OCI-LY1 (cell line): ENCODE results near the gene EPYC.

ENCODE experiments used
- H2AFZ ChIP-seq: fragments of 200-600 bp; sonication (generic), shearing (Covaris generic); 2 replicates; pipeline ENCODE4 v1.6.0; 2014; ENCODE audit warnings: antibody characterized with exemption, mild to moderate bottlenecking, low read length
- H3F3A ChIP-seq: fragments of 200-600 bp; sonication (generic), shearing (Covaris generic); 2 replicates; pipeline ENCODE4 v1.6.0; 2014; ENCODE audit warnings: mild to moderate bottlenecking, antibody characterized with exemption, low read length, moderate library complexity; ENCODE audit not compliant: insufficient read depth
- H3K27ac ChIP-seq: fragments of 200-600 bp; sonication (generic); 2 replicates; pipeline ENCODE4 v1.5.1; 2014; ENCODE audit warnings: low read length, mixed run types, mild to moderate bottlenecking, low read depth; ENCODE audit not compliant: poor library complexity, severe bottlenecking
- H3K27me3 ChIP-seq: fragments of 200-600 bp; sonication (generic); 2 replicates; pipeline ENCODE4 v1.6.0; 2014; ENCODE audit warnings: antibody characterized with exemption, mild to moderate bottlenecking, low read length, moderate library complexity; ENCODE audit not compliant: insufficient read depth
- H3K36me3 ChIP-seq: fragments of 200-600 bp; sonication (generic); 2 replicates; pipeline ENCODE4 v1.6.1; 2014; ENCODE audit warnings: mild to moderate bottlenecking, antibody characterized with exemption, low read length, moderate library complexity, mixed read lengths; ENCODE audit not compliant: insufficient read depth
- H3K4me1 ChIP-seq: fragments of 200-600 bp; sonication (generic); 2 replicates; pipeline ENCODE4 v1.5.1; 2014; ENCODE audit warnings: mild to moderate bottlenecking, low read length, moderate library complexity; ENCODE audit not compliant: insufficient read depth, severe bottlenecking
- H3K4me2 ChIP-seq: fragments of 200-600 bp; sonication (generic), shearing (Covaris generic); 2 replicates; pipeline ENCODE4 v1.6.1; 2014; ENCODE audit warnings: low read length
- H3K4me3 ChIP-seq: fragments of 200-600 bp; sonication (generic); 2 replicates; pipeline ENCODE4 v1.5.1; 2014; ENCODE audit warnings: low read length, low read depth, mild to moderate bottlenecking, mixed read lengths; ENCODE audit not compliant: poor library complexity, severe bottlenecking
- H3K79me2 ChIP-seq: fragments of 200-600 bp; shearing (Covaris generic); 2 replicates; pipeline ENCODE4 v1.6.1; 2016; ENCODE audit warnings: mixed run types, low read length, mixed read lengths; ENCODE audit not compliant: insufficient read depth
- H3K9ac ChIP-seq: fragments of 200-600 bp; sonication (generic), shearing (Covaris generic); 2 replicates; pipeline ENCODE4 v1.6.1; 2014; ENCODE audit warnings: mild to moderate bottlenecking, low read length, mixed read lengths
- H3K9me2 ChIP-seq: fragments of 200-600 bp; sonication (generic), shearing (Covaris generic); 2 replicates; pipeline ENCODE4 v1.6.1; 2014; ENCODE audit warnings: low read depth, mild to moderate bottlenecking, low read length, mixed read lengths
- H3K9me3 ChIP-seq: fragments of 200-600 bp; shearing (Covaris generic); 2 replicates; pipeline ENCODE4 v1.6.1; 2014; ENCODE audit warnings: low read length, mixed read lengths
- H4K20me1 ChIP-seq: fragments of 200-600 bp; sonication (generic), shearing (Covaris generic); 2 replicates; pipeline ENCODE4 v1.6.0; 2016; ENCODE audit warnings: mild to moderate bottlenecking, low read length; ENCODE audit not compliant: insufficient read depth
- CTCF ChIP-seq: fragments of 200-600 bp; sonication (generic), shearing (Covaris generic); IDR thresholded peaks from 2 replicates; pipeline ENCODE4 v1.5.1; 2017; ENCODE audit warnings: mild to moderate bottlenecking, antibody characterized with exemption, low read length, moderate library complexity, mixed read lengths
- EZH2 ChIP-seq: fragments of 200-600 bp; sonication (generic), shearing (Covaris generic); IDR thresholded peaks from 2 replicates; pipeline ENCODE4 v1.8.0; 2017; ENCODE audit warnings: borderline replicate concordance, mixed run types, mild to moderate bottlenecking, antibody characterized with exemption, low read length, moderate library complexity, mixed read lengths

The EPYC gene

DNA sequence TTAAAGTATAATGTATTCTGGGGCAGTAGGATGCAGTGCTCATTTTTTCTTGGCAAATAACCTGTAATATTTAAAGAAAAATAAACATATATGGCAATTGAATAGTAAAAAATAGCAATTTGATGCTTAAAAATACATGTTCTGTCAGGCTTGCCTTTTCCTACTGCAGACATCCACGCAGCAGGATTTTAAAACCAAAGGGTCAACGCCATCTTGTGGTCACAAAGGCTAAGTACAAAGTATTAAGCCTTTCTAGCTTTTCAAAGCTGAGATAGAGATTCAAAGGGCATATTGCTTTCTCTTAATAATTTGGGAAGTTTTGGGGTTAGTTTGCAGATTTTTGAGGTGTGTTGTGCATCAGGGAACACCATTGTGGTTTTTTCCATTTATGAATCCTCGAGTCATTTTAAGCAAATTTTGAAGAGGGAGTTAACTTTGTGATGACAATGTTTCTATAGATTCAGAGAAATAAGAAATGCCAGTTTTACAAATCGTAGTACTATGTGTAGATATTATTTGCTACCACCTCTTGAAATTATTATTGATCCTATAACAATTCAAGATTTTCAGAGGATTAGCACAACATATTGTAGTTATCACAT lies 45.1 kb downstream of the EPYC start:
- Histone ChIP-seq H3K79me2 (no peaks in the 10 kb centered on the region), H3K4me3 (no peak overlapping the region), H3K27ac (no peak overlapping the region), H3K9me2 (no peaks in the 10 kb centered on the region), H2AFZ (no peak overlapping the region), H3K27me3 (no peaks in the 10 kb centered on the region), H3K4me2 (no peak overlapping the region), H3K9ac (no peak overlapping the region), H3F3A (no peaks in the 10 kb centered on the region), H3K9me3 (no peaks in the 10 kb centered on the region), H3K36me3 (no peaks in the 10 kb centered on the region), H3K4me1 (no peaks in the 10 kb centered on the region), H4K20me1 (no peaks in the 10 kb centered on the region)
- no peak for TF ChIP-seq EZH2
- peak; percentile 61 for TF ChIP-seq CTCF

DNA sequence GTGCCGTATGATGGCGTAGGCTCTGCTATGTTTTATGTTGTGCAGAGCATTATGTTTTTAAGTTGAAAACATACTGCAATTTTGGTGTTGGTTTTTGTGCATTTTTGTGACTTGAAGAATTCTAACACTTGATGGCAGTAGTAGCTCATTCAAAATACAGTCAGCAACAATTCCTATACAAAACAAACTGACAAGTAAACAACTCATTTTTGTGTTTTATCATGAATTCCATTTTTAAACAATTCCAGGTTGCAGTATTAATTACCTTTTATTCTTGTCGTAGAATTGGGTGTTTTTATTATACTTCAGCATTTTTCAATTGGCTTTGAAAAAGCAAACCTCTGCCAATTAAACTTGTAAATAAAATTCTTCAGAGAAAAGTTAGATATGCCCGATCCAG lies 45.7 kb downstream of the EPYC start:
- no peaks in the 10 kb centered on the region for H3K4me1 ChIP-seq
- no peaks in the 10 kb centered on the region for H3K9me3 ChIP-seq
- H3K4me2 ChIP-seq: no peak overlapping the region
- no peaks in the 10 kb centered on the region for H4K20me1 ChIP-seq
- H3F3A ChIP-seq: no peaks in the 10 kb centered on the region
- H3K79me2 ChIP-seq: no peaks in the 10 kb centered on the region
- H2AFZ ChIP-seq: no peak overlapping the region
- H3K27ac ChIP-seq: no peak overlapping the region
- H3K36me3 ChIP-seq: no peaks in the 10 kb centered on the region
- no peak overlapping the region for H3K9ac ChIP-seq
- no peak overlapping the region for H3K4me3 ChIP-seq
- H3K9me2 ChIP-seq: no peaks in the 10 kb centered on the region
- no peaks in the 10 kb centered on the region for H3K27me3 ChIP-seq
- TF ChIP-seq CTCF (no peak), EZH2 (no peak)

DNA sequence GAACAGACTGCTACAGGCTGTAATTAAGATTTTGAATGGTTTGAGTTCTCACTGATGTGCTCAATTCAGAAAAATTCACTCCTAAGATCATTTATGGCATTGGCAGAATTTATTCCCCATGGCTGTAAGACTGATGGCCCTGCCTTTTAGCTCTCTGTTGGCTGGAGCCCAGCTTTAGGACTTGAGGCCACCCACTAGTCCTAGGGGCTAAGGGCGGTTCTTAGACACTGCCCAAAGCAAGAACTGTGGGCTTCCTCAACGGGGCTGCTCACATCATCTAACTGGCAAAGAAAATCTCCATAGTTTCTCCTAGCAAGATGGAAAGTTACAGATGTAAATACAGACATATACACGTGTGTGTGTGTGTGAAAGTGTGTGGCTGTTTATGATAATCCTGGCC lies 46.4 kb downstream of the EPYC start:
- no peaks in the 10 kb centered on the region for H3F3A ChIP-seq

More for the DNA sequence above, 46.4 kb downstream of the EPYC start:
- no peak overlapping the region for H2AFZ ChIP-seq
- no peaks in the 10 kb centered on the region for H3K4me1 ChIP-seq
- no peaks in the 10 kb centered on the region for H4K20me1 ChIP-seq
- H3K9ac ChIP-seq: no peak overlapping the region
- no peak overlapping the region for H3K27ac ChIP-seq
- H3K27me3 ChIP-seq: no peaks in the 10 kb centered on the region
- no peak overlapping the region for H3K4me3 ChIP-seq
- TF ChIP-seq CTCF: no peak
- no peak for TF ChIP-seq EZH2
- no peaks in the 10 kb centered on the region for H3K36me3 ChIP-seq
- no peaks in the 10 kb centered on the region for H3K79me2 ChIP-seq
- H3K9me2 ChIP-seq: no peaks in the 10 kb centered on the region
- H3K4me2 ChIP-seq: no peak overlapping the region
- no peaks in the 10 kb centered on the region for H3K9me3 ChIP-seq
